Putamen (tissue), 1 donor: ENCODE measurements around the gene PLEKHA6.

Experiments used
- DNase-seq: peaks from one replicate; pipeline ENCODE4 v3.0.0-alpha.2; 2016; ENCODE audit warnings: low spot score

Gene PLEKHA6

GRCh38 chr1:204190212-204191211, 169.2 kb downstream of the PLEKHA6 start:
- no peak for DNase-seq

GRCh38 chr1:204188959-204189639, 170.6 kb downstream of the PLEKHA6 start:
- DNase-seq, result peak; percentile 77

DNA sequence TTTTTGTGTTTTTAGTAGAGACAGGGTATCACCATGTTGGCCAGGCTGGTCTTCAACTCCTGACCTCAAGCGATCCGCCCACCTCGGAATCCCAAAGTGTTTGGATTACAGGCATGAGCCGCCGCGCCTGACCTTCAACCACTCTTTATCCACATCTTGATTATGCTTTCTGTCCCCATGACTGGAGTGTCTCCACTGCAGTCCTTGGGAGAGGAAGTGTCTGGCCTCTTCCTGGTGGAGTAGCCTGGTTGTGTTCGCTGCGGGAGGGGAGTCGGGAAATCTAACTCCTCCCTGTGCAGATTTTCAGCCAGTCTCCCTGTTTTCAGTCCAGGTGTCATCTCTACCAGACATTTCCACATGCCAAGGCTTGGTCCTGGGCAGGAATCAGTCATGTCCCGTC, 173.1 kb downstream of the PLEKHA6 start:
- DNase-seq, result no peak

DNA sequence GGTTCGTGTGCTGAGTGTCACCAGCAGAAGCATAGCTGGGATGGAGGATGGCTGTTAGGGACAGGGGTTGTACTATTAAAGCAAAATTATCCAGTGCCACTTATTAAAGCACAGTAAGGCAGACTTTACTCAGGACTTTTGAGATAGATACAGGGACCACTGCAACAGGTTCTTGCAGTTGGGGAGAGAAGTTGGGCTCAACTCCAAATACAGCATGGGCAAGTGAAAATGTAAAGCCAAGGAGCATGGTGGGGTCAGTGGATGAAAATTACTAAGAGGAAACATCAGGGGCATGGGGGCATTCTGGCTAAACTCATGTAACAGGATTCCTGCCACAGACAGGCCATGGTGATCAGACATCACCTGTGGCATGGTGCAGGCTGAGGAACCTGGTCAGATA, 178.6 kb downstream of the PLEKHA6 start:
- DNase-seq, result no peak

- no peak for DNase-seq
Observed at GRCh38 chr1:204180133-204180532, 179.6 kb downstream of the PLEKHA6 start.

GRCh38 chr1:204178487-204179281, 181.0 kb downstream of the PLEKHA6 start:
- no peak for DNase-seq

- DNase-seq, result no peak
Observed at GRCh38 chr1:204177133-204177532, 182.6 kb downstream of the PLEKHA6 start.

GRCh38 chr1:204176049-204176448, 183.7 kb downstream of the PLEKHA6 start:
- no peak for DNase-seq

- no peak for DNase-seq
Observed at GRCh38 chr1:204174958-204175357, 184.8 kb downstream of the PLEKHA6 start.

DNA sequence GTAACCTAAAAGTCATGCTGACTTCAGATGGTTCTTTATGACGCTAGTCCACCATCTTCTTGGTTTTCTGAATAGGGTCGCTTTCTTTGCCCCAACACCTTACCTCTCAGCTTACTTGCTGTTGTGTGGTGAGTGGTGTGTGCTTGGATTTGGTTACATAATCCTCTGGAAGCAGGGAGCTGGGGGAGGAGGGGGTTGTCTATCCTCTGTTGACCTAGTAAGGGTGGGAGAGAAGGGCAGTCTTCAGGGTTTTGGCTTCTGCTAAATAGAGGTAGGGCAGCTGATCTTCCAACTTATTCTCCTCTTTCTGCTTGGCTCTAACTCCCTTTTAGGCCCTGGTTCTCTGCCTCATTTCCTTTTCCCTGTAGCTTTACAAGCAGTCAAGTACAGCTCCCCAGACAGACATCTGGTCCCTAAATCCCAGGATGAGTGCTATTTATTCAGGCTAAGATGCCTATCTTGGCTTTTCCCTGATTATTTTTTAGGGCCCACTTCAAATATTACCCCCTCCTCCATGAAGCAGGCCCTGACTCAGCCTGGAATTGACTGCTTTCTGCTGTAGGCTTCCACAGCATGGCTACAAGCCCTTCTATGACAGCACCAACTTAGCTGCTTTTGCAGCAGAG, 187.2 kb downstream of the PLEKHA6 start:
- no peak for DNase-seq

DNA sequence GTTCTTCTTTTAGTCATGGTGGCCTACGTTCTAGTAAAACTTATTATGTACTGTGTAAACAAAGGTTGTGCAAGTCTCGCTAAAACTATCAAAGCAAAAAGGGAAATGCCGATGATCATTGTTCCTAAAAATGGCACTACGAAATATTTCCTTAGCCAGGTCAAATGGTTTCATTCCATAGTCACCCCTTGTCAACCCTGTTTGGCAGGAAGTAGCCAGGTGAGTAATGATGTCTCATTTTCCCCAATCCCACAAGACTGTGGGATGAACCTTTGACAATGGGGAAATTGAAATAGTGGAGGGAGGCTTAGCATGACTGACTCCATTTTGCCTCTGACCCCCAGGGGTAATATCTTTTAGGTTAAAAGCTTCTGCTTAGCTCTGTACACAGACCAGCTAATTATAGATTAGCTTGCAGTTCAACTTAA, 188.0 kb downstream of the PLEKHA6 start:
- no peak for DNase-seq

DNA sequence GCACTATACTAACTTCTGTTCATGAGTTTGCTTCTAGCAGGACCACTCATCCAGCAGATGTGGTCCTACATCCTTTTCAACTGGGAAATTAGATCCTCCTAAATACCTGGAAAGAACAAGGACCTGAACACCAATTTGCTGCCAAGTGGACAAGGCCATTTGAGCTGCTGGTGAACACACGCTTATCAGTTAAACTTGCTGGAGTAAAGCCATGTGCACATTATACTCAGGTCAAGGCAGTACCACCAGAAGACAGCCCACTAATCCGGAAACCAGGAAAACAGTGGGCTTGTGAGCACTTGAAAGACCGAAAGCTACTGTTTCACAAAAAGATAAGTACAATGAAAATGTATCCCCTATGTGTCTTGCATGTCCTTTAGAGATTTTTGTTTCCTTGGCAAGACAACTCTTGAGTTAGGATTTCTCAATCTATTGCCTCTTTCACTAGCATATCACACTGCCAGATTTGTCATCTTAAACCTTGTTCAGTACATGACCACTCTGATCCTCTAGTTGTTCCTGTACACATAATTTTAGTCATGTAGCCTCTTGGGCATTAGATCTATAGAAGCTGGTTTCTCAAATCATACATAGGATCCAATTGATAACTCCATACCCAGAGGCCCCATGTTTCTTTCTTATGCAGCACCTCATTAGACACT, 189.1 kb downstream of the PLEKHA6 start:
- no peak for DNase-seq

DNA sequence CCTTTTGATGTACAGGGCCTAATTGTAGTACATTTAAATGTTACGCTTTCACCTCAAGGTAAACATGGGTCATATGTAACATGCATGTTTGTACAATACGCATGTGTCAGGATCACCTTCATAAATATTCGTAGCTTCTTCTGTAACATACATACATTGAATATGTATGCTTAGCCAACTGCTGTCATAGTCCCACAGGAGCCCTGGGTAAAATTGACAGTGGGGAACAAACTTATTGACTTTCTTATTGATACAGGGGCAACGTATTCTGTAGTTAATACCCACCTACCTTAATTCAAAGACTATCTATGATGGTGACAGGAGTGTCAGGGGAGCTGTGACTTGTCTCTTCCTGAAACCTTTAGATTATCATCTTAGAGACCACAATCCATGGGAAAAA, 189.9 kb downstream of the PLEKHA6 start:
- no peak for DNase-seq
